Ascending aorta (tissue), 2 donors: ENCODE results near the gene ZNF677. TPM values are rescaled to one million over a fixed set of nuclear protein-coding genes. Genes with fewer than 3 reads are reported as not detected.
"Not testable (repeated sequence)": the region's sequence is repeated elsewhere in the genome, so short reads cannot be mapped to it uniquely, and the experiment has no call there.

Experiments used
- DNase-seq, 2 donors: peaks; one replicate each; pipeline ENCODE4 v3.0.0-alpha.2; 2019; ENCODE audit warnings: low spot score in 2 of 2
- H3K27ac ChIP-seq, 2 donors: fragments of 200-600 bp; sonication (generic); one replicate each; pipeline ENCODE4 v1.5.1; 2016 to 2017; ENCODE audit warnings: mild to moderate bottlenecking in 1 of 2
- H3K27me3 ChIP-seq: fragments of 200-600 bp; sonication (generic); one replicate; pipeline ENCODE4 v1.5.1; 2017
- H3K36me3 ChIP-seq, 2 donors: fragments of 200-600 bp; sonication (generic); one replicate each; pipeline ENCODE4 v1.5.1; 2016
- H3K4me1 ChIP-seq, 2 donors: fragments of 200-600 bp; sonication (generic); one replicate each; pipeline ENCODE4 v1.5.1; 2016 to 2017; ENCODE audit warnings: mild to moderate bottlenecking in 1 of 2
- H3K4me3 ChIP-seq, 2 donors: fragments of 200-600 bp; sonication (generic); one replicate each; pipeline ENCODE4 v1.5.1; 2016 to 2017; ENCODE audit warnings: mild to moderate bottlenecking in 1 of 2
- H3K9me3 ChIP-seq, 2 donors: fragments of 200-600 bp; sonication (generic); one replicate each; pipeline ENCODE4 v1.5.1; 2016
- intact Hi-C: fragments of 100-400 bp; cut with DNase I; formaldehyde crosslinking; loops from one replicate; pipeline ENCODE4 v1.15.1; 2023
- total RNA-seq: library from RNA; depleted of rRNA; stranded (reverse); fragments of >200 nt; gene quantifications from one replicate; pipeline ENCODE4 v1.1.0, GENCODE V29; 2016
- TF ChIP-seq, protein P1 (sequence below), 3 experiments: fragments of 200-600 bp in 2 of 3; fragments of 450-650 bp in 1 of 3; sonication (generic) in 2 of 3; IDR thresholded peaks; one replicate each; pipeline ENCODE4 v1.5.1; 2016 to 2019; ENCODE audit warnings: antibody characterized with exemption in 3 of 3, mild to moderate bottlenecking in 1 of 3, moderate library complexity in 1 of 3

ZNF677 gene
- total RNA-seq, result 3.7 TPM

GRCh38 chr19:53254411-53255341 lies at the start of gene ZNF677:
ZNF677 (minus strand) TSS chr19:53254873; CDS start chr19:53251550, 3,323 bp downstream.
- Histone ChIP-seq H3K27ac (peak within 1 kb of the TSS; percentile 72 to 79), H3K36me3 (peaks cover 23 to 27% of the 10 kb centered on the region in 2 donors), H3K27me3 (no peaks in the 10 kb centered on the region), H3K9me3 (peaks cover 5 to 21% of the 10 kb centered on the region in 2 donors), H3K4me3 (peak within 1 kb of the TSS; percentile 80 to 88), H3K4me1 (peaks cover 0 to 6% of the 10 kb centered on the region in 2 donors)
- DNase-seq, result peak; percentile 43 to 92
- TF ChIP-seq, protein P1, sequence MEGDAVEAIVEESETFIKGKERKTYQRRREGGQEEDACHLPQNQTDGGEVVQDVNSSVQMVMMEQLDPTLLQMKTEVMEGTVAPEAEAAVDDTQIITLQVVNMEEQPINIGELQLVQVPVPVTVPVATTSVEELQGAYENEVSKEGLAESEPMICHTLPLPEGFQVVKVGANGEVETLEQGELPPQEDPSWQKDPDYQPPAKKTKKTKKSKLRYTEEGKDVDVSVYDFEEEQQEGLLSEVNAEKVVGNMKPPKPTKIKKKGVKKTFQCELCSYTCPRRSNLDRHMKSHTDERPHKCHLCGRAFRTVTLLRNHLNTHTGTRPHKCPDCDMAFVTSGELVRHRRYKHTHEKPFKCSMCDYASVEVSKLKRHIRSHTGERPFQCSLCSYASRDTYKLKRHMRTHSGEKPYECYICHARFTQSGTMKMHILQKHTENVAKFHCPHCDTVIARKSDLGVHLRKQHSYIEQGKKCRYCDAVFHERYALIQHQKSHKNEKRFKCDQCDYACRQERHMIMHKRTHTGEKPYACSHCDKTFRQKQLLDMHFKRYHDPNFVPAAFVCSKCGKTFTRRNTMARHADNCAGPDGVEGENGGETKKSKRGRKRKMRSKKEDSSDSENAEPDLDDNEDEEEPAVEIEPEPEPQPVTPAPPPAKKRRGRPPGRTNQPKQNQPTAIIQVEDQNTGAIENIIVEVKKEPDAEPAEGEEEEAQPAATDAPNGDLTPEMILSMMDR (IDR thresholded peaks at IDR 0.05), result no peak
- intact Hi-C loops, result no loop called here

GRCh38 chr19:53301341-53301740 lies 46.7 kb upstream of the ZNF677 start:
- H3K4me3 ChIP-seq, H3K27me3 ChIP-seq, DNase-seq, H3K36me3 ChIP-seq, H3K27ac ChIP-seq, H3K4me1 ChIP-seq, H3K9me3 ChIP-seq, intact Hi-C loops: not testable (repeated sequence)

DNA sequence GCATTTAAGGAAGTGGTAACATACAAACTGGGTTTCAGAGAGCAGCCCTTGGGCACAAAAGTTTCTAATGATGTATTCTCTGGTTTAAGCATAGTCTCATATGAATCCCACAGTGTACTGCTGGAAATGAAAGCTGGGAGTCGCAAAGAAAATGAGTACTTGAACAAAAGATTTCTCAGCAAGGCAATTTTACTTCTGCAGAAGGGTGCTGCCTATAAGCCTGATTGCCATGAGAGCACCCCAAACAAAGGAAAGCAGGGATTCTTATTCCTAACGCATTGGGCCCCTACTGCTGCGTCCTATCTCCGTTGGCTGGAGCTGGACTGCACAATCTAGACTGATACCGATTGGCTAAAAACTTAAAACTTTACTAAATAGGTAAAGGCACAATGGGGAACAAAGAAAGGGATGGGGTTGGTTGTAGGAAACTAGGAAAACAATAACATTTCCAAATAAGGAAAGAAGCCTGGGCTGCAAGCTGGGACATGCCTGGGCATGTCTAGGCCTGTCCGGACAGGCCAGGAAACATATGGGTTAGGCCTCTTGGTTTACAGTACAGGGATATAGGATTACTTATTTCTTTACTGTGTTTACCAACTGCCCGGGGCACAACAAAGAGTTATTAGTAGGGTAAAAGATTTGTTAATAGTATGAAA lies 40.2 kb upstream of the ZNF677 start:
- no peak overlapping the region for H3K4me3 ChIP-seq
- H3K27ac ChIP-seq, result no peak overlapping the region
- peaks cover 8 to 39% of the 10 kb centered on the region in 2 donors for H3K9me3 ChIP-seq
- intact Hi-C loops, result no loop called here
- no peaks in the 10 kb centered on the region for H3K4me1 ChIP-seq
- H3K36me3 ChIP-seq, result no peaks in the 10 kb centered on the region
- TF ChIP-seq, protein P1 (IDR thresholded peaks at IDR 0.05), result no peak
- DNase-seq, result no peak
- no peaks in the 10 kb centered on the region for H3K27me3 ChIP-seq

- no peak overlapping the region for H3K27ac ChIP-seq
- H3K27me3 ChIP-seq, result no peaks in the 10 kb centered on the region
- no peak overlapping the region for H3K4me3 ChIP-seq
- peaks cover 8 to 34% of the 10 kb centered on the region in 2 donors for H3K9me3 ChIP-seq
- intact Hi-C loops, result no loop called here
- H3K4me1 ChIP-seq, result no peaks in the 10 kb centered on the region
- TF ChIP-seq, protein P1 (IDR thresholded peaks at IDR 0.05), result no peak
- DNase-seq, result no peak
- H3K36me3 ChIP-seq, result no peaks in the 10 kb centered on the region
These were observed 36.3 kb upstream of the ZNF677 start for GRCh38 chr19:53290758-53291549.

- TF ChIP-seq, protein P1 (IDR thresholded peaks at IDR 0.05), result no peak
- intact Hi-C loops, result no loop called here
- H3K27ac ChIP-seq, result no peak overlapping the region
- no peak for DNase-seq
- H3K9me3 ChIP-seq, result no peaks in the 10 kb centered on the region
- no peaks in the 10 kb centered on the region for H3K4me1 ChIP-seq
- no peaks in the 10 kb centered on the region for H3K27me3 ChIP-seq
- H3K4me3 ChIP-seq, result no peak overlapping the region
- no peaks in the 10 kb centered on the region for H3K36me3 ChIP-seq
These were observed 30.4 kb upstream of the ZNF677 start for GRCh38 chr19:53285087-53285486.

DNA sequence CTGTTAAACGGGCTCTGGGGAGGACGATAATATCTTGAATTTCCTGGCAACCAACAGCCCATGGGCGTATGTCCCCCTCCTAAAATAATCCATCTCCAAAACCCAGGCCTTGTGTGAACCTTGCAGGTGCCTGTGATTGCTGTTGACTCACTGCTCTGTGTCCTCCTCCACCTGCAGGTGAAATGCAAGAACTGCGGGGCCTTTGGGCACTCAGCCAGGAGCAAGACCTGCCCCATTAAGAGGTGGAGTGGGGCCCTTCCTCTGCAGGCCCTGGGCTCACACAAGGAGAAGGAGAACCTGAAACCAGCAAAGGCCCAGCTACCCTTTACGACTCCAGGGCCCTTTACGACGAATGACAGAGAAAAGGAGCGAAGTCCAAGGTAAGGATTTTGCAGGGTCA lies 27.3 kb upstream of the ZNF677 start:
- H3K9me3 ChIP-seq, H3K36me3 ChIP-seq, H3K27me3 ChIP-seq, DNase-seq, H3K27ac ChIP-seq, H3K4me3 ChIP-seq, H3K4me1 ChIP-seq, intact Hi-C loops: not testable (repeated sequence)
